CD4-positive, alpha-beta T cell treated with Interleukin-15 for 1 hour (primary cell): ENCODE measurements around the gene ASIC3.
A peak's percentile ranks its signal among the peaks of the same experiment; 100 is the strongest.
"Not testable (repeated sequence)": the region's sequence is repeated elsewhere in the genome, so short reads cannot be mapped to it uniquely, and the experiment has no call there.

ENCODE experiments used
- DNase-seq: peaks from one replicate; pipeline ENCODE4 v3.0.0-alpha.2; 2020

ASIC3 gene

DNA sequence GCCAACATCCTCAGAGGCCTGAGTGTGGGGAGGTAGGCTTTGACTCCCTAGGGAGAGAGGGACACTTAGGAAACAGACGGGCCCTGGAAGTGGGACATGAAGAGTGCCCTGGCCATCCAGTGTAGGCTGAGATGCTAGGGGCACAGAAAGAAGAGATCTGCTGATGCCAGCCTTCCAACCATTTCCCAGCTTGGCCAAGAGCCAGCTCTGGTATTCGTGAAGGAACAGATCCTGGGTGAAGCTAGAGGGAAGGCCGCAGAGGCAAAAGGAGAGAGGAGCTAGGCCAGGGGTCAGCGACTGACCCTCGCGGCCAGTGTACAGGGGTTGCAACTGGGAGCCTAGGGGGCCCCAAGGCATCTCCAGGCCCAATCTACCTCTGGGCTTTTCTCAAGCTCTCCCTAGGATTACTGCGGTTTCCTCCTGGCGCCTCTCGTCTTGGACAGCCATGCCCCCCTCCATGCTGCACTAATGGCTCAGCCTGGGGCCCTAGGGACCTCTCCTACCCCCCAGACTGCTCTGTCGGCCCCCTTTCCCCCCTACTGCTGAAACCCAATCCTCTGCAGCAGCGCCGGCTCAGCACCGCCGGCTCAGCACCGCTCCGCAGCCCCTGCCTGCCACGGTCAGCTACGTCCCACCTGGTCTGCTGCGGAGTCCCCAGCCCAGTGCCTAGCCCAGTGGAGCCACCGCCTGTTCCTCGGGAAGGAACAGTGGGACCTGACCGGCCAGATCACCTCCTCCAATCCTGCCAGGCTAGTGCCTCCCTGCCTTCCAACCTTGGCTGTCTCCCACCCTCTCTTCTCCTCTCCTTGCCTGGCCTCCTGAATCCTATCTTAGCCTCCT is at the start of gene ASIC3:
TSS of gene ASIC3 (plus strand) at position 556 of the 840 bp plus-strand sequence. CDS start 355 bp downstream, outside the sequence.
- no peak for DNase-seq

DNA sequence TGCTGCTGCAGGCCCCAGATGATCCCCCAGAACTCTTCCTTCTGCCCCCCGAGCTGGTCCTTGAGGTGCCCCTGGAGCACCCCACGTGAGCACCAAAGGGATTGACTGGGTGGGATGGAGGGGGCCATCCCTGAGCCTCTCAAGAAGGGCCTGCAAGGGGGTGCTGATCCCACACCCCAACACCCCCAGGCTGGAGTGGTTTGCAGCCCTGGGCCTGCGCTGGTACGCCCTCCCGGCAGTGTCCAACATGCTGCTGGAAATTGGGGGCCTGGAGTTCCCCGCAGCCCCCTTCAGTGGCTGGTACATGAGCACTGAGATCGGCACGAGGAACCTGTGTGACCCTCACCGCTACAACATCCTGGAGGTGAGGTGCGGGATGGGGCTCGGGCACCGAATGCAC is 49.3 kb upstream of the ASIC3 start:
- no peak for DNase-seq

DNA sequence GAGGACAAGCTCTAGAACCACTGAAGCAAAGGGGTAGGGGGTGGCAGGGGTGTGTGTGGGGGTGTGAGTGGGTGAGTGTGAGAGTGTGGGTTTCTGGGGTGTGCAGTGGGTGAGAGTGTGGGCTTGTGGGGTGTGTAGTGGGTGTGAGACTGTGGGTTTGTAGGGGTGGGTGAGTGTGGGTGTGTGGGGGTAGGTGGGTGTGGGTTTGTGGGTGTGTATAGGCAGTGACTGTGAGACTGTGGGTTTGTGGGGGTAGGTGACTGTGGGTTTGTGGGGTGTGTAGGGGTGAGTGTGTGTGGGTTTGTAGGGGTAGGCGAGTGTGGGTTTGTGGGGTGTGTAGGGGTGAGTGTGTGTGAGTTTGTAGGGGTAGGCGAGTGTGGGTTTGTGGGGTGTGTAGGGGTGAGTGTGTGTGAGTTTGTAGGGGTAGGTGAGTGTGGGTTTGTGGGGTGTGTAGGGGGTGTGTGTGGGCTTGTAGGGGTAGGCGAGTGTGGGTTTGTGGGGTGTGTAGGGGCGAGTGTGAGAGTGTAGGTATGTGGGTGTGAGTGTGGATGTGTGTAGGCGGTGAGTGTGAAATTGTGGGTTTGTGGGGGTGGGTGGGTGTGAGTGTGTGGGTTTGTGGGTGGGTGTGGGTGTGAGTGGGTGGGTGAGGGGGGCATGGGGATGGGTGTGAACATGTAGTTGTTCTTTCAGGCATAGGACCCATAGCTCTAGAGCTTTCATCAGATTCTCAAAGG is 48.7 kb upstream of the ASIC3 start:
- peak; percentile 60 for DNase-seq

DNA sequence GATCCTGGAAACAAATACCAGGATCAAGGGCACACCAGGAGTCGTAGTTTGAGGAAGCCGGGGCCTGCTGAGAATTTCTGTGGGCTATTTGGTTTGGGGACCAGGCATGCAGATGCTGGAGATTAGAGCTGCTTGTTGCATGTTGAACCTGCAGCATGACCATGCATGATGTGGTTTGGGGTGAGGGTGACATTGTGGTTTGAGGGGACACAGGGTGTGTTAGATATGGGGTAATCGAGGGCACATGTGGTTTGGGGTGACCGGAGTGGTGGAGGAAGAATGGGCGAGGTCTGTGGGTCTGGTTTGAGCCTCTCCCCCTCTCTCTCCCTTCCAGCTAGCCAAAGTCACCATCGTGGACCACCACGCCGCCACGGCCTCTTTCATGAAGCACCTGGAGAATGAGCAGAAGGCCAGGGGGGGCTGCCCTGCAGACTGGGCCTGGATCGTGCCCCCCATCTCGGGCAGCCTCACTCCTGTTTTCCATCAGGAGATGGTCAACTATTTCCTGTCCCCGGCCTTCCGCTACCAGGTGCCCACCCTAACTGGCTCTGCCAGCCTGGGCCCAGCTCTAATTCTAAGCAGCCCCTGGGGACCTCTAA is 47.3 kb upstream of the ASIC3 start:
- no peak for DNase-seq

DNA sequence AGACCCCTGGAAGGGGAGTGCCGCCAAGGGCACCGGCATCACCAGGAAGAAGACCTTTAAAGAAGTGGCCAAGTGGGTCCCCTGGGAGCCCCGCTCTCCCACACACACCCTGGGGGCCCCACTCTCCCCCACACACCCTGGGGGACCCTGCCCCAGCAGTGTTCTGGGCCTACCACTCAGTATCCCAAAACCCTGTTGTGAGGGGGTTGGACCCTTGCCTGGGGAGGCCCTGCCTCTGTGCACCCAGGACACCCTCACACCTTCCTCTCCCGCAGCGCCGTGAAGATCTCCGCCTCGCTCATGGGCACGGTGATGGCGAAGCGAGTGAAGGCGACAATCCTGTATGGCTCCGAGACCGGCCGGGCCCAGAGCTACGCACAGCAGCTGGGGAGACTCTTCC is 46.8 kb upstream of the ASIC3 start:
- no peak for DNase-seq

DNA sequence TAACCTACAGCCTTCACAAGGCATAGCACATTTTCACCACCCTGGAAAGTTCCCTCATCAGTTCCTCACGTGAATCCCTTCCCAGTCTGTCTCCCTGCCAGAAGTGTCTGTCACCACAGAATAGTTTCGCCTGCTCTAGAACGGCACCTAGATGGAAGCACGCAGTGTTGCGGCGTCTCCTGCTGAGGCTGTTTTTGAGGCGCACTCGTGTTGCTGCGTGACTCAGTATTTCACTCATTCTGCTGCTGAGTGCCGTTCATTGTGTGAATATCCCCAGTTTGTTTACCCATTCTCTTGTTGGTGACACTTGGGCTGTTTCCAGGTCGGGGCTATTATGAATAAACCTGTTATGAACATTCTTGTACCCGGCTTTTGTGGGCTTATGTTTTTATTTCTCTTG is 44.8 kb upstream of the ASIC3 start:
- DNase-seq = no peak

DNA sequence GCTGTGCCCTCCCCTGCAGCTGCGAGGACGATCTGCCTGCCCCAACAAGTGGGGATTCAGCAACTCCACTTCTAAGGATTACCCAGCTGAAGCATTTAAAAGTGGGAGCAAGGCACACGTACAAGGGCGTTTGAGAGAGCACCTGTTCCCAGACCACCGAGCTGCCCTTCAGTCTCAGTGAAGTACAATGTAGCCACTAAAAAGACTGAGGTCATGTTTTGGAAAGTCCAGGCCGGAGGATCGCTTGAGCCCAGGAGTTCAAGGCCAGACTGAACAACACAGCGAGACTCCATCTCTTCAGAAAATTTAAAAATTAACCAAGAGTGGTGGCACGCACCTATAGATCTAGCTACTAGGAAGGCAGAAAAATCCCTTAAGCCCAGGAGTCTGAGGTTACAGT is 42.8 kb upstream of the ASIC3 start:
- no peak for DNase-seq

DNA sequence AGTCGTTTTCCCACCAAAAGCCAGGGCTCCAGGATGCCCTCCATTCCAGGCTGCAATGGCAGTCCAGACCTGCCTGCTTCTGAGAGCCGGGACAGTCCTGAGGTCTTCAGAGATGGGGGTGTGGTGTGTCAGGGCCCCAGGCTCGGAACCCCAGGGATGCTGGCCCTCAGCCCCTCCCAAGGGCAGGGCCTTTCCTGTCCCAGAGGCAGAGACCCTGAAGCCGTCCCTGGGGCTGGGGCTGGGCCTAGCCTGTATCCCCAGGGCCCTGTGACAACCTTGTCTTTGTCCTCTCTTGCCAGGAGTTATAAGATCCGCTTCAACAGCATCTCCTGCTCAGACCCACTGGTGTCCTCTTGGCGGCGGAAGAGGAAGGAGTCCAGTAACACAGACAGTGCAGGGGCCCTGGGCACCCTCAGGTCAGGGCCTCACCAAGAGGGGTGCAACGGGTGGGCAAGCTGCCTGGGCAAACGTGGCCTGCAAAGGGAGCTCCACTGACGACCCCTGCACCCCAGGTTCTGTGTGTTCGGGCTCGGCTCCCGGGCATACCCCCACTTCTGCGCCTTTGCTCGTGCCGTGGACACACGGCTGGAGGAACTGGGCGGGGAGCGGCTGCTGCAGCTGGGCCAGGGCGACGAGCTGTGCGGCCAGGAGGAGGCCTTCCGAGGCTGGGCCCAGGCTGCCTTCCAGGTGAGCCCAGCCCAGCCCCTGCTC is 41.6 kb upstream of the ASIC3 start:
- no peak for DNase-seq

DNA sequence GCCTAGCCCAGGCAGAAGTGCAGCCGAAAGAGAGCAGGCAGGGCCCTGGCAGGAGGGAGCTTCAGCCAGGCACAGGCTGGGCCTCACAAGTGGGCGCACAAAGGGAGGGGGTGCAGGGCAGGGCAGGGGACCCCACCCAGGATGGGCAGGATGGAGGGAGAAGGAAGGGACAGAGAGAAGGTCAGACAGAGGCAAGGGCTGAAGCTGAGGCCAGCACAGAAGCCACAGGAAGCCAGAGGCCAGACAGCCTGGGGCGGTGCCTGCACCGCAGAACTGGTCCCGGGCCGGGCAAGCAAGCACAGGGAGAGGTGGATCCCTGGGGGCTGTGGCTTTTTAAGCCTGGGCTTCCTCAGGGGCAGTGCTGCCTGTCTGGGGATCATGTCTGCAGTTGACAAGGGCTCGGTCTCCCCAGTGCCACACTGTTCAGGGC is 40.8 kb upstream of the ASIC3 start:
- DNase-seq = no peak

DNA sequence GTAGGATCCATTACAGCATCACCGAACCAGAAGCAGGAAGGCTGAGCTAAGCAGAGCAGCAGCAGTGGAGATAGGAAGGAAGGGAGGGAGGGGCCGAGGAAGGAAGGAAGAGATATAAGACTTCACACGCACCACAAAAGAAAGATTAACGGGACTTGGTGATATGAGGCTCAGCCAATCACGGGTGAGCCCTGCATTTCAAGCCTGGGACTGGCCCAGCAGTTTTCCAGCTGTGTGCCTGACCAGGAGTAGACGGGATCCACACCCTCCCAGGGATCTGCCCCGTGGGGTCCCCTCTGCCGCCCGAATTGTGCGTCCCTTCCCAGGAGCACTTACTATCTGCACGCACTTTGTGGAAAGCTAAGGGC is 40.2 kb upstream of the ASIC3 start:
- DNase-seq = peak; percentile 33

DNA sequence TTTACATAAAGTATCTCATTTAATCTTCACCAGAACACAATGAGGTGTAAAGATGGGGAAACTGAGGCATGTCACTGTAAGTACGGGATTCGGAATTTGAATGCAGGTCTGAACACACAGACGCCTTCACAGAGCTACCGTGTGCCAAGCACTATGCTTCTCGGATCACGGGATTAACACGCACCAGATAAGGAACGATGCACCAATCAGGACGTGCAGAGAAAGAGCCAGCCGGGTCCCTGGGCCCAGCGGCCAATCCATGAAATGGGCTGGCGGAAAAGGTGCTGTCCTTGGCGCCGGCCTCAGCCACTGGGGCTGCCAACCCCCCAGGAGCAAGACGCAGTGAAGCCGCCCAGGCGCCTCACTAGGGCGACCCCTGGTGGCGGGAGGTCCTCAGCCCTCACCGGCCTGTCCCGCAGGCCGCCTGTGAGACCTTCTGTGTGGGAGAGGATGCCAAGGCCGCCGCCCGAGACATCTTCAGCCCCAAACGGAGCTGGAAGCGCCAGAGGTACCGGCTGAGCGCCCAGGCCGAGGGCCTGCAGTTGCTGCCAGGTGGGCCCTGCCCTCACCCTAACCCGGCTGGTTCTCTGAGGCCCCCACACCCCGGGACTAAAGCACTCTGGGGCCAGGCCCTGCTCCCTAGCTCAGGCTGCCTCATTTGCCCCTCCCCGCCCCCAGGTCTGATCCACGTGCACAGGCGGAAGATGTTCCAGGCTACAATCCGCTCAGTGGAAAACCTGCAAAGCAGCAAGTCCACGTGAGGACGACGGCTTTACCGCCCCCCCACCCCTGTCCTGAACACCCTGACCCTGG is 39.6 kb upstream of the ASIC3 start:
- DNase-seq = peak; percentile 78

DNA sequence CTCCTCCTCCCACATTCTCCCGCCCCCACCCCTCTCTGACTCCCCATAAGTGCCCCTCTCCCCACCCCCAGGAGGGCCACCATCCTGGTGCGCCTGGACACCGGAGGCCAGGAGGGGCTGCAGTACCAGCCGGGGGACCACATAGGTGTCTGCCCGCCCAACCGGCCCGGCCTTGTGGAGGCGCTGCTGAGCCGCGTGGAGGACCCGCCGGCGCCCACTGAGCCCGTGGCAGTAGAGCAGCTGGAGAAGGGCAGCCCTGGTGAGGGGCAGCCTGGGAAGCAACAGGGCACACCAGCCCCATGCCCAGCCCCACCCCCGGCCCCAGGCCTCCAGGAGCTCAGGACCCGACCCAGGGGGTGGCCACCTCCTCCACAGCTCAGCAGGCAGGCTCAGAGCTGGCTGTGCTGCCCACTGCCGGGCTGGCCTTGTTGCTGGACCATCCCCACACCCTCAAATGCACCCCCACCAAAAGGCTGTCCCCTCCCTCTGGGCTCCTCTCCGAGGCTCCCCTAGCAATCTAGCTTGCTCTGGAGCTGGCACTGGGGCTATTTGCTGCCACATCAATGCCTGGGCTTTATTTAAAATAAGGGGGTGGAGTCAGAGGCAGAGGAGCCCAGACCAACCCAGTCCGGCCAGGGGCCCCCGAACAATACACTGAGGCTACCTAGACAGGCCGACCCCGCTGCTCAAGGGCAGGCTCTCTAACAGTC is 38.8 kb upstream of the ASIC3 start:
- DNase-seq = no peak

DNA sequence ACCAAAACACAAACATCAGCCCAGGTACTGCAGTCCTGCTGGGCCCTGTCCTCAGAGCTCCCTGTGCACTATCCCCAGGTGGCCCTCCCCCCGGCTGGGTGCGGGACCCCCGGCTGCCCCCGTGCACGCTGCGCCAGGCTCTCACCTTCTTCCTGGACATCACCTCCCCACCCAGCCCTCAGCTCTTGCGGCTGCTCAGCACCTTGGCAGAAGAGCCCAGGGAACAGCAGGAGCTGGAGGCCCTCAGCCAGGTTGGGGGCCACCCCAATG is 38.4 kb upstream of the ASIC3 start:
- no peak for DNase-seq

DNA sequence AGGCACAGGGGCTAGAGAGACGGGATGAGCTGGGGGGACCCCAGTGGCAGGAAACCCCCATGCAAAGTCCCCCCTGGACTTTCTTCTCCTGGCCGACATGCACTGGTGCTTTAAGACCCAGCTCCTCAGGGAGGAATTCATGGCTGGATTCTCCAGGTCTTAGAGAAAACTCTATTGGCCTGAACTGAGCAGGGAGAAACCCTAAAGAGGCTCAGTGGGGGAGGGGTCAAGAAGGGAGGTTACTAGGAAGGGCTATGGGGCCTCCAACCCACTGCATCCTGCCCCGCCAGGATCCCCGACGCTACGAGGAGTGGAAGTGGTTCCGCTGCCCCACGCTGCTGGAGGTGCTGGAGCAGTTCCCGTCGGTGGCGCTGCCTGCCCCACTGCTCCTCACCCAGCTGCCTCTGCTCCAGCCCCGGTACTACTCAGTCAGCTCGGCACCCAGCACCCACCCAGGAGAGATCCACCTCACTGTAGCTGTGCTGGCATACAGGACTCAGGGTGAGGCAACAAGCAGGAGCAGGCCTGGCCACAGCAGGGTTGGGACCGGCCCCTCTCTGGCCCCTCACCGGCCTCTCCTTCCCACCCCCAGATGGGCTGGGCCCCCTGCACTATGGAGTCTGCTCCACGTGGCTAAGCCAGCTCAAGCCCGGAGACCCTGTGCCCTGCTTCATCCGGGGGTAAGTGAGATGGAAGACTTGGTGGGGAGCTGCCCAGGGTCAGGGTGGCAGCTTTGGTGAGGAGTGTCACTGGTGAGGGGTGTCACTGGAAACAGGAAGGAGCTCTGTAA is 37.8 kb upstream of the ASIC3 start:
- DNase-seq = peak; percentile 51

DNA sequence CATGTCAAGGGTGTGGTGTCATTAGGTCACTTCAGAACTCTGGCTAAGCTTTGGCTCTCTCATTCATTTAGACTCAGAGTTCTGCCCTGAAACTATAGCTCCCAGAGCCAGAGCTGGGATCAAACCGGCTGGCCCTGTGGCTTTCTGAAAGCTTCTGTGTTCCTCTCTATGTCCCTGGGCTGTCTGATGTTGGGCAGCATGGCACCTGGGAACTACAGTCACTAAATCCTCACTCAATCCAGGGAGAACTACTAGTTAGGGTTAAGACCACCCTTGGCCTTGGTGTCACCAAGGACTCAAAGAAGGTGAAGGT is 37.3 kb upstream of the ASIC3 start:
- no peak for DNase-seq

DNA sequence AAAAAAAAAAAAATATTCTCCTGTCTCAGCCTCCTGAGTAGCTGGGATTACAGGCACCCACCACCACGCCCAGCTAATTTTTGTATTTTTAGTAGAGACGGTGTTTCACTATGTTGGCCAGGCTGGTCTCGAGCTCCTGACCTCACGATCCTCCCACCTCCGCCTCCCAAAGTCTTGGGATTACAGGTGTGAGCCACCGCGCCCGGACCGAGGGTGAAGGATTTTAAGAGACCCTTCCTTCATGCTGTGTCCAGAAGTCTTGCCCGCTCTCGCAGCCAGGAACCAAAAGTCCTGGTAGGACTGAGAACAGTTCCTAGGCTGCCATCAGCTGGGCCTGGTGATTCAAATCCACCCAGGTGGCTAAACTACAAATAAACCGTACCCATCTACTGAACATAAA is 36.7 kb upstream of the ASIC3 start:
- DNase-seq = not testable (repeated sequence)

DNA sequence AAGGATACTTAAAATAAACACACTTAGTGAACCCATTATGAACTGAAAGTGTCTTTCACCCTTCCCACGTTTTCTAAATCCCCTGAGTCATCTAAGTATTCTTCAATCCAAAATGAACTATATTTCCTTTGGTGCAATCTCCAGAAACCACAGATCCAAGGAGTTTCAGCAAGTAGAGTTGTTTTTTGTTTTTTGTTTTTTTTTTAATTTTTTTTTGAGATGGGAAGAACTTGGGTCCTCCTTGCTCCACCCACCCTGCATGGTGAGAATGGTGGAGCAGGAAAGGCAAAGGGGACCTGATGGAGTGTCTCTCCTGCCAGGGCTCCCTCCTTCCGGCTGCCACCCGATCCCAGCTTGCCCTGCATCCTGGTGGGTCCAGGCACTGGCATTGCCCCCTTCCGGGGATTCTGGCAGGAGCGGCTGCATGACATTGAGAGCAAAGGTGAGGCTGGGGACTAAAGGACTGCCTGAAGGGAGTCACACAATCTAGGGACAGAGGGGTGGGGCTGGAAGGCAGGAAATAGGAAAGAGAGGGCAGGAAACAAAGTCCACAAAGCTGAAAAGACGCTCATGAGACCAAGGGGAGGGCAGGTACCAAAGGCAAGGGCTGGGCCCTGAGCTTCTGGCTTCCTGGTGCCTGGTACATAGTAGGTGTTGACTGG is 36.2 kb upstream of the ASIC3 start:
- DNase-seq = no peak

DNA sequence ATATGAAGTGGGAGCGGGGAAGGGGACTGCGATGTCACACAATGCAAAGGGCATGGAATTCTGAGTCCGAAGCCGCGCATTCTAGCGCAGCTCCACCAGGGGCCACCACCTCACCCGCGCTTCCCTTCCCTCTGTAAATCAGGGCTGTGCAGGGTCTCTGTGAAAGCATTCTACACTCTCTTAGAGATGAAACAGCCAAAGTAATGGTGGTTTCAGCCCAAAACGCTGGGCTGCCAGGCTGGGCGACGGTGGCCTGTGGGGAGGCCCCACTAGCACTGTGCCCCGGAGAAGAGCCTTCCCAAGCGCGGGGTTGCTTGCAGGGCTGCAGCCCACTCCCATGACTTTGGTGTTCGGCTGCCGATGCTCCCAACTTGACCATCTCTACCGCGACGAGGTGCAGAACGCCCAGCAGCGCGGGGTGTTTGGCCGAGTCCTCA is 35.4 kb upstream of the ASIC3 start:
- no peak for DNase-seq

DNA sequence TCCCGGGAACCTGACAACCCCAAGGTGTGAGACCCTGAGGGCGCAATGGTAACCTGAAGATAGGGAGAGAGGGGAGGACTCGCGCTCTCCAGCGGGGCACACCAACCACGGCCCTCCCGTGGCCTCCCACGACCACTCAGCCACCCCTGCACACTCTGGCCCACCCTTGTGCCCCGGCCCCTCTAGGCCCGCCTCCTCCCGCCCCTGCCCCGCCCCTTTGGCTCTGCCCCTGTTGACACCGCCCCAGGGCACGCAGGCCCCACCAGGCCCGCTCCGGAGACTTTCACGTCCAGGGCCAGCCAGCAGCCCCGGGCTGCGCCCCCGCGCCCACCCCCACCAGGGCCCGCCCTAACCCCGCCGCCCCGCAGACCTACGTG is 35.0 kb upstream of the ASIC3 start:
- no peak for DNase-seq

DNA sequence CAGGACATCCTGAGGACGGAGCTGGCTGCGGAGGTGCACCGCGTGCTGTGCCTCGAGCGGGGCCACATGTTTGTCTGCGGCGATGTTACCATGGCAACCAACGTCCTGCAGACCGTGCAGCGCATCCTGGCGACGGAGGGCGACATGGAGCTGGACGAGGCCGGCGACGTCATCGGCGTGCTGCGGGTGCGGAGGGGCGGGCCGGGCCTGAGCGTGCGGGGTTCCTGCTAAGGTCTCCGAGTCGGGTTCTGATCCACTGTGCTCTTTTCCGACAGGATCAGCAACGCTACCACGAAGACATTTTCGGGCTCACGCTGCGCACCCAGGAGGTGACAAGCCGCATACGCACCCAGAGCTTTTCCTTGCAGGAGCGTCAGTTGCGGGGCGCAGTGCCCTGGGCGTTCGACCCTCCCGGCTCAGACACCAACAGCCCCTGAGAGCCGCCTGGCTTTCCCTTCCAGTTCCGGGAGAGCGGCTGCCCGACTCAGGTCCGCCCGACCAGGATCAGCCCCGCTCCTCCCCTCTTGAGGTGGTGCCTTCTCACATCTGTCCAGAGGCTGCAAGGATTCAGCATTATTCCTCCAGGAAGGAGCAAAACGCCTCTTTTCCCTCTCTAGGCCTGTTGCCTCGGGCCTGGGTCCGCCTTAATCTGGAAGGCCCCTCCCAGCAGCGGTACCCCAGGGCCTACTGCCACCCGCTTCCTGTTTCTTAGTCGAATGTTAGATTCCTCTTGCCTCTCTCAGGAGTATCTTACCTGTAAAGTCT is 34.4 kb upstream of the ASIC3 start:
- DNase-seq = peak; percentile 98
